Measurements from ENCODE around the gene DNER. TPM values are rescaled to one million over a fixed set of nuclear protein-coding genes. Genes with fewer than 3 reads are reported as not detected.

The DNER gene
- total RNA-seq, 2 donors from 2014 or later: 0.27 to 3.3 TPM

- TF ChIP-seq, protein P1, sequence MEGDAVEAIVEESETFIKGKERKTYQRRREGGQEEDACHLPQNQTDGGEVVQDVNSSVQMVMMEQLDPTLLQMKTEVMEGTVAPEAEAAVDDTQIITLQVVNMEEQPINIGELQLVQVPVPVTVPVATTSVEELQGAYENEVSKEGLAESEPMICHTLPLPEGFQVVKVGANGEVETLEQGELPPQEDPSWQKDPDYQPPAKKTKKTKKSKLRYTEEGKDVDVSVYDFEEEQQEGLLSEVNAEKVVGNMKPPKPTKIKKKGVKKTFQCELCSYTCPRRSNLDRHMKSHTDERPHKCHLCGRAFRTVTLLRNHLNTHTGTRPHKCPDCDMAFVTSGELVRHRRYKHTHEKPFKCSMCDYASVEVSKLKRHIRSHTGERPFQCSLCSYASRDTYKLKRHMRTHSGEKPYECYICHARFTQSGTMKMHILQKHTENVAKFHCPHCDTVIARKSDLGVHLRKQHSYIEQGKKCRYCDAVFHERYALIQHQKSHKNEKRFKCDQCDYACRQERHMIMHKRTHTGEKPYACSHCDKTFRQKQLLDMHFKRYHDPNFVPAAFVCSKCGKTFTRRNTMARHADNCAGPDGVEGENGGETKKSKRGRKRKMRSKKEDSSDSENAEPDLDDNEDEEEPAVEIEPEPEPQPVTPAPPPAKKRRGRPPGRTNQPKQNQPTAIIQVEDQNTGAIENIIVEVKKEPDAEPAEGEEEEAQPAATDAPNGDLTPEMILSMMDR (IDR thresholded peaks at IDR 0.05): no peak
- H3K36me3 ChIP-seq: no peaks in the 10 kb centered on the region
- H3K9me3 ChIP-seq: no peaks in the 10 kb centered on the region
- H3K4me1 ChIP-seq (ENCODE audit: control insufficient read depth in 1 of 2, low read depth in 2 of 2): no peaks in the 10 kb centered on the region
- ATAC-seq (ENCODE audit: insufficient number of reproducible peaks, low FRiP score, low read depth) (no peak), DNase-seq (ENCODE audit: low spot score) (no peak)
- no peak overlapping the region for H3K27ac ChIP-seq
- no peaks in the 10 kb centered on the region for H3K27me3 ChIP-seq (replicated peaks; ENCODE audit: insufficient read depth)
- no peak overlapping the region for H3K4me3 ChIP-seq
These were observed 143.1 kb downstream of the DNER start for GRCh38 chr2:229571243-229571642.

GRCh38 chr2:229566370-229566769, 148.0 kb downstream of the DNER start:
- DNase-seq (ENCODE audit: low spot score): no peak
- no peak overlapping the region for H3K4me3 ChIP-seq
- H3K27ac ChIP-seq: no peak overlapping the region
- H3K27me3 ChIP-seq (replicated peaks; ENCODE audit: insufficient read depth): no peaks in the 10 kb centered on the region
- no peak for ATAC-seq (ENCODE audit: insufficient number of reproducible peaks, low FRiP score, low read depth)
- H3K9me3 ChIP-seq: no peaks in the 10 kb centered on the region
- H3K36me3 ChIP-seq: no peaks in the 10 kb centered on the region
- H3K4me1 ChIP-seq (ENCODE audit: control insufficient read depth in 1 of 2, low read depth in 2 of 2): no peaks in the 10 kb centered on the region
- TF ChIP-seq, protein P1 (IDR thresholded peaks at IDR 0.05): no peak

GRCh38 chr2:229564300-229564907, 150.0 kb downstream of the DNER start:
- no peak for ATAC-seq (ENCODE audit: insufficient number of reproducible peaks, low FRiP score, low read depth)
- no peak overlapping the region for H3K4me3 ChIP-seq
- no peaks in the 10 kb centered on the region for H3K27me3 ChIP-seq (replicated peaks; ENCODE audit: insufficient read depth)
- TF ChIP-seq, protein P1 (IDR thresholded peaks at IDR 0.05): no peak
- DNase-seq (ENCODE audit: low spot score): no peak
- H3K4me1 ChIP-seq (ENCODE audit: control insufficient read depth in 1 of 2, low read depth in 2 of 2): peaks cover 0 to 5% of the 10 kb centered on the region in 2 donors
- H3K27ac ChIP-seq: no peak overlapping the region
- no peaks in the 10 kb centered on the region for H3K9me3 ChIP-seq
- H3K36me3 ChIP-seq: no peaks in the 10 kb centered on the region

- no peaks in the 10 kb centered on the region for H3K36me3 ChIP-seq
- H3K27me3 ChIP-seq (replicated peaks; ENCODE audit: insufficient read depth): no peaks in the 10 kb centered on the region
- no peak for ATAC-seq (ENCODE audit: insufficient number of reproducible peaks, low FRiP score, low read depth)
- no peaks in the 10 kb centered on the region for H3K9me3 ChIP-seq
- H3K4me3 ChIP-seq: no peak overlapping the region
- DNase-seq (ENCODE audit: low spot score): no peak
- H3K27ac ChIP-seq: no peak overlapping the region
- peaks cover 0 to 5% of the 10 kb centered on the region in 2 donors for H3K4me1 ChIP-seq (ENCODE audit: control insufficient read depth in 1 of 2, low read depth in 2 of 2)
- TF ChIP-seq, protein P1 (IDR thresholded peaks at IDR 0.05): no peak
These were observed 151.0 kb downstream of the DNER start for GRCh38 chr2:229563388-229563787.

- Histone ChIP-seq H3K4me3 (no peak overlapping the region), H3K36me3 (no peaks in the 10 kb centered on the region), H3K27ac (no peak overlapping the region), H3K9me3 (no peaks in the 10 kb centered on the region), H3K4me1 (ENCODE audit: control insufficient read depth in 1 of 2, low read depth in 2 of 2) (peaks cover 0 to 5% of the 10 kb centered on the region in 2 donors), H3K27me3 (replicated peaks; ENCODE audit: insufficient read depth) (no peaks in the 10 kb centered on the region)
- DNase-seq (ENCODE audit: low spot score) (no peak), ATAC-seq (ENCODE audit: insufficient number of reproducible peaks, low FRiP score, low read depth) (no peak)
- TF ChIP-seq, protein P1 (IDR thresholded peaks at IDR 0.05): no peak
These were observed 151.8 kb downstream of the DNER start for GRCh38 chr2:229562472-229563127.
